Fibroblast of gingiva (primary cell): ENCODE measurements around the gene GFRA1.
"Not testable (repeated sequence)": the region's sequence is repeated elsewhere in the genome, so short reads cannot be mapped to it uniquely, and the experiment has no call there.

Experiments
- DNase-seq: peaks from one replicate; pipeline ENCODE4 v3.0.0-alpha.2; 2011; ENCODE audit warnings: low read depth

Gene GFRA1

DNA sequence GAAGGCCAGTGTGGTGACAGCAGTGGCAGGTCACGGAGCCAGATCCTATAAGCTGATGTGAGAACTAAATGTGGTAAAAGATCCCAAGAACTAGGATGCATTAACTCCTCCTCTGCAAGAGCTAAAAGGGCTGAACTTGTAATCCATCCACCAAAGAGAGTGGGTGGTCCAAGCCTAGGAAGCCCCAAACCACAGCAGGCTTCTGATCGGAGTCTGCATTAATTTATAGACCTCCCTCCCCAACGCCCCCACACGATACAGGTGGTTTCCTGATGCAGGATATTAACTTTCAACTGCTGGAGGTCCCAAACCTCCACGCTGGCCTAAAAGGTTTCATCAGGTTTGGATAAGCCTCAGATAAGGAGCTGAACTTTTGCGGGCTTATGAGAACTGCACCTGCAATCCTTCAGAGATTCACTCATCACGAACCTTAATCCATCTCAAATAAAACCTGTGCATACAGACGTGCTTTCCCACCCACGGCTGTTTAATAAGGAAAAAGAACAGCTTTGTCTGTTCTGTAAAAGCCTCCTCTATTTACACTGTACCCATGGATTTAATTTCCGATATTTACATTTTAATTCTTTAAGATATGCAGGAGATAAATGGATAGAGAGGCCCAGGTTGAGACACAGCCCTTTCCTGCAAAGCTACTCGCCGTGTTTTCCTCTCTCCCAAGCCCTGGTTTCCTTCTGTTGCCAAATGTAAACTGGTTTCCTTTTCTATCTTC lies 74.9 kb downstream of the GFRA1 start:
- no peak for DNase-seq

DNA sequence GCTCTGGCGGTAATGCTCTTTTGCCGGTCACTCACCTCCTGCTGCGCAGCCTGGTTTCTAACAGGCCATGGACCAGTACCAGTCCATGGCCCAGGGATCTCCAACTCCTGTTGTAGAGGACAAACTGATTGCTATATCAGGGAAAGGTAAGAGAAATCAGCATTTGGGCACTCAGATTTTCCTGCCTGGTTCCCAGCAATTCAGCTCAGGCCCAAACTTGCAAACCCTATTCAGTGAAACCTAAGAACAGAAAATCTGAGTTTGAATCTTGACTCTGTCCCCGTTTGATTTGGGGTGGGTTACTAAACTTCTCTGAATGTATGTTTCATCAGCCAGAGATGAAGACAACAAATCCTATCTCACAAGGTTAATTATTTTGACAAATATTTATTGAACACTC lies 77.4 kb downstream of the GFRA1 start:
- DNase-seq: no peak

DNA sequence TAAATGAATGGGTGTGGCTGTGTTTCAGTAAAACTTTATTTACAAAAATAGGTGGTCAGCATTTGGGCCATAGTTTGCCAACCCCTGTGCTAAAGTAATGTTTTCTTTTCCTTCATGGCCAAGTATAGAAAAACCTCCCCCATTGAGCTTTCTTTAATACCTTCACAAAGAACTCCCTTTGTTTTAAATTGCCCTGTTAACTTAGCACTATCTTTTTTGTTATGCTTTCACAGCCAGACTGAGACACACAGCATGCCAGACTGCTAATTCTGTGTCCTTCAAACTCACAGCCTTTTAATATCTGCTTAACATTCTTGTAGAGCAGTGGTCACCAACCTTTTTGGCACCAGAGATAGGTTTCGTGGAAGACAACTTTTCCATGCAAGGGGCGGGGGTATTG lies 78.0 kb downstream of the GFRA1 start:
- no peak for DNase-seq

DNA sequence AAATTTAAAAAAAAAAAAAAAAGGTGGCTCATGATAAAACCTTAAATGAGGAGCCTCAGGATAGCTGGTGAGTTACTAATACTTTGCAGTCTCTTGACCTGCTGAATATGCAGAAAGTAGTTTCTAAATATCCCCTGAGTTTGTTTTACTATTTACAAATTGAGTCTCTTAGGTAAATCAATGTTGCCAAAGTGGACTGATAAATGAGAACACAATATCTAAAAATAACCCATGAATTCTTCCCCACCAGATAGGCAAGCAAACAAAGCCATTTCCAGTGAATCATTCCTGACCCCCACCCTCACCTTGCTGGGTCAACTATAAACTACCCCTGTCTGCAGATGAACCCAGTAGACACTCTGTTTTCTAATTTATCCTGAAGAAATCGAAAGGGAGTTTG lies 78.9 kb downstream of the GFRA1 start:
- no peak for DNase-seq

DNA sequence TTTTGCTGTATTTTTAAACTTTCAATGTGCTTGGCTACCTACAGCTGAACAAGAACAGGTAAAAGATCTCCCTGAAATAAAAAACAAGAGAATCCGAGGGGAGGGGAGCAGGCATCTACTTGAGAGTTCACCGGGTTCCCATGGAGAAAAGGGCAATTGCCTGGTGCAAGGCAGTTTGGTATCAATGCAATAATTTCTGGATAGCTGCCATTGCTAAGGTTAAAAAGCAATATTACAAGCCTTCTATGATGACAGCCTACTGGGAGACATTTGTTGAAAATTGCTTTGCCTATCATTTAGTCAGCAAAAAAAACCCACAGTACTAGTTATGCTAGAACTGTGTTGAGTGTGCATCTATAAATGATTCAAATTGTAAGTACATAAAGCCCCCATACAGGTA lies 82.1 kb downstream of the GFRA1 start:
- no peak for DNase-seq

DNA sequence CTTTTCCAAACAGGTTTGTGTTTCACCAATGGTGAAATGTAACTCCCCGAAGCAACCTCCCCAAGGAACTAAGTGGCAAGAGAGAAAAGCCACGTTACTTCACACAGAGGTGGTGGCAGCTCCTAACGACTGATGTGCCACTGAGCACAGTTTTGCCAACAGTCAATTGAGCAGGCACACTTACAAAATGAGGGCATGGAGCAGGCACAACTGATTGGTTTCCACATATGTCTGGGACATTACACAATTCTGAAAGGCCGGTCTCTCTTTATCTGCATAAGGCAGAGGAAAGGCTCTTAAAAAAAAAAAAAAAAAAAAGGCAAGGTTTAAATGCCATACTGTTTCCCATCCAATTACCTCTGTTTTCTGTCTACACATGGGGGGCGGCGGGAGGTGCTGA lies 86.7 kb downstream of the GFRA1 start:
- DNase-seq: no peak

DNA sequence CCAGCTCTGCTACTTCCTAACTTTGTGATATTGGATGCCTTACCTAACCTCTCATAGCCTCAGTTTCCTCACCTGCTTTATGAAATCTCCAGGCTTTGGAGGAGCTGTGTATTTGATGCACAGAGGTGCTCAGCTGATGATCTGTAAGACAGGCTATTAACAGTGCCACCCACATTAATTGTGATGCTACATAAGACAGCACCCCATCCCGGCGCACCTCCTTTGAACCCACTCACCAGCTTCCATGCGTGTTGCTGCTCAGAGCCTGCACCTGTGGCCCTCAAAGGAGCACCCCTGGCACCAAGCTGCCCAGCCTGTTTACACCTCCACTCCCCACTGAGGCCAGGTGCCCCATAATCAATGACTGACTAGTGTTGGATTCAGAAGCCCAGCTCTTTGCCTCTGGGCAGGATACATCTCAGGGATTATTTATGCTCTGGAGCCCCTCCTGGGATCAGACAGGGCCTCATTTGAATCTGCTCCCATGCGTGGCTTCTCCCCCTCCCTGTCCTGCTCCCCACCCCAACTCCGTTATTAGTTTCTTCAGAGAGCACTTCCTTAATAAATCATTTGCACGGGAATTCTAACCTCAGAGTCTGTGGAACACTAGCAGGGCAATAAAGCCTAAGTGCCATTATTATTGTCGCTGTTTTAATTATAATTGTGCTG lies 87.7 kb downstream of the GFRA1 start:
- DNase-seq: no peak

DNA sequence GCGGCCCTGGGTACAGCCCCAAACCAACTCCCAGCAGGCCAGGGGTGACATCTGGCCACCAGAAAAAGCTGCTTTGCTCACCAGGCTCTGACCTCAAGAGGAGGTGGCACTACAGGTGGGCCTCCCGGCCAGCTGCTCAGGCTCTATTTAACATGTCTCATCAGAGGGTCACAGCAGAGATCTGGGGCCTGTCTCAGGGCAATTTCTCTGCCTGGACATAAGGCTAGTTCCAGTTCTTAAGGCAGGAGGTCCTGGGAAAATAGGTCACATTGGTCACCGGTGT lies 88.6 kb downstream of the GFRA1 start:
- DNase-seq: no peak

DNA sequence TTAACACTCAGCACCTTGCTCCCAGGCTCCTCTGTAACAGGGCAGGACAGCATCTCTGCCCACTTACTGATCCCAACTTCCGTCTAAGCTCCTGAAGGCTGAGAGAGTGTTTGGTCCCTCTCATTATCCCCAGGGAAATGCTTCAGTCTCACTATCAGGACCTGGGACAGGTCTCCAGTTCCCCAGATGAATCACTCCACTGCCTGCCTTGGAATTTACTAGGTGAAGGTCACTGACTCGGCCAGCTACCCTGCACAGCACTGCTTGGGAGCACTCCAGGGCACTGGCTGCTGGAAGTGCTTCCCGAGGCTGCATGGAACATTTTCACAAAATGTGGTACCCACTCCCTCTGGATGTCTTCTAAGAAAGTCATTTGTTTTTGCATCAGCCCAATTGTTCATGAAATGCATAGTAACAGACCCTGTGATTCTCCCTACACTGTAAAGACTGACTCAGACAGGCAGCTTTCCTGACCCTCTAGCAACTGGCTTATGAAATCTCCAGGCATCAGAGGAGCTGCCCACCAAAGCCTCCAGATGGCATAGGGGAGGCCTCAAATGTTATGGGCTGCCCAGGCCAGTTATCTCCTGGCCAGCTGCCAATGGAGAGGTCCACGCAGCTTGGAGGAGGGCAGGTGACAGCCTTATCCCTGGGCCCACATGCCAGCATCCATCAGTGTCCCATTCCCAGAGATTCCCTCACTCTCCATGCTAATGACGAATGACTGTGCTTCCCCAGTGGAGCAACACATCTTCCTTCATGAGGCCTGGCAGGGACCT lies 89.1 kb downstream of the GFRA1 start:
- no peak for DNase-seq

DNA sequence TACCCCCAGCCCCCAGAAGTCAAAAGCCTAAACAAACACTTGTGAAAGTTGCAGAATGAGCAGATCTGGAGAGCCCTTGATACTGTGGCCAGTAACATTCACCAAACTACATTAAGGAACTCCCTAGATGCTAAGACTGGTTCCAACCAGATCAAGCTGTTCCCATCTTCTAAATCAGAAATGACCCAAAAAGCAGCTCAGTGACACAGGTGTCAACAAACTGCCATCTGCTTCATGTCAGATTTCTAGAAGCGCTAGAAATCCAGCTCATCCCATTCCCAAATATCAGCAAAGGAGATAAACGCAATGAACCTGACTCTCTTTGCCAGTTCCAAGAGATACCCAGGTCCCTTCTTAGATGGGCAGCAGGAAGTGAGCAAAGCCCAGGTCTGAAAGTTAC lies 90.6 kb downstream of the GFRA1 start:
- no peak for DNase-seq

DNA sequence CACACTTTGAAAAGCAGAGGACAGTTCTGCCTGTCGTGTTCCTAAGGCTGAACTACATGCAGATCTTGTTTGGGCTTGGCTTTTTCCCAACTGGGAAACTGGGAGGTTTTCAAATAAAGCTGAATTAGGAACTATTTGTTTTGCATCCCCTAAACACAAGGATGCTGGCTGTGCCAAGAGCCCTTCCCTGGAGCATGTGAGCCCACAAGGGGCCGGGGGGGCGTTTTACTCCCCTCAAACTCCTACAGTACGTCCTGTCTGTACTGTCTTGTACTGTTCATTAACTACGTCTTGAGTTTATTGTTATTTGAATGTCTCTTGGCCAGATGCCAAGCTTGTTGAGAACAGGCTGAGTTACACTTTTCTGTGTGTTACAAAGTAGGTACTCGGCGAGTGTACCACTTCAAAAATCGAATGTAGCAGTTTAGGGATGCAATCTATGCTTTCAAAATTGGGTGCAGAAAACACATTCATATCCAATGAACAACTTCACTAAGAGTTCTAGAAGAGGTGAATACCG lies 94.9 kb downstream of the GFRA1 start:
- no peak for DNase-seq

DNA sequence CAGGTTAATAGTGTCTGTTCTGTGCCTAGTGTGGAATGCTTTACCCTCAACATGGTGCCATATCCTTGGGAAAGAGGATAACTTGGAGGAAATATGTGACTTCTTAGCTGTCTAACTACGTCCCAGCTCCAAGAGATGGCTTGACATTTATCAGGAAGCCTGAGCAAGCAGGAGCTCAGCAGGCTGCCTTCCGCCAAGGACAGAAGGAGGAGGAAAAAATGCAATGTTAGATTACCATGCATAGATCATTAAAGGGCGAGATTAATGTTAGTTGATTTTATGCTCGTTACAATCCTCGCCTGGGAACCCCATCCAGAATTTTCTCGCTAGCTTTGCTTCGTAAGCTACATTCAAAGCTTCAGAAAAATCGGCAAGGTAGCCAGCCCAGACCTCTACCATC lies 97.8 kb downstream of the GFRA1 start:
- no peak for DNase-seq

DNA sequence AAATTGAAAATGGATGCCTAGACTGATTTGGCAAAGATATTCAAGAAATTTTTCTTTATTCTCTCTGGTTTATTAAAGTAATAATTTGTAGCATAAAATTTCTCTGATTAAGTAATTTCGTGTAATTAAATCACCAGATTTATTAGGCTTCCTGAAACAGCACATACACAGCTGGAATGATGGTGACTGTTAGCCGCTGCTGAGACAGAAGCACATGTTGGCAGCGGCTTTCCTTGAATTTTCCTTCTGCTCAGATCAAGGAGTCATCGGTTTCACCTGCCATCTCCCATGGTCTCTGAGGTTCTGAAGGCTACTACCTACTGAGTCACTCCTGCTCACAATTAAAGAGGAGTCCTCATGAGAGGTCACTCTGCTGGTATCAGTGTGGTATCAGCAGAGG lies 101.5 kb downstream of the GFRA1 start:
- DNase-seq: no peak

DNA sequence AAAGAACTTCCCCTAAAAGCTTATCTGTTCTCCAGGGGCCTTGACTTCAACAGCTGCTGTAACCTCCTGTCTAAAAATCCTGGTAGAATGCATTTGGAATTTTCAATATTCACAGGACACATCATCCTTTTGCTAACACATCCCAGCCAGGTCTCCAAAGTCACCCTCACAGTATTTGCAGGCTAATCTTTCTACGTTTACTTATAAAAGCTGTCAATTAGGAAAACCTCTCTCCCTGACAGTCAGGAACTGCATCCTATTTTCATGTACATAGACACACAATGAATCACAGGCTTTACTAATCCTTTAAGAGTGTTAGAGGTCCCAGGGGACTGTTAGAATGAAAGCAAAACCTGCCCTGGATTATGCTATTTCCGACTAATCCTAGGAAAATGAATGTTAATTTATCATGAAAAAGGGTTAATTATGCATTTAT lies 102.2 kb downstream of the GFRA1 start:
- DNase-seq: no peak

DNA sequence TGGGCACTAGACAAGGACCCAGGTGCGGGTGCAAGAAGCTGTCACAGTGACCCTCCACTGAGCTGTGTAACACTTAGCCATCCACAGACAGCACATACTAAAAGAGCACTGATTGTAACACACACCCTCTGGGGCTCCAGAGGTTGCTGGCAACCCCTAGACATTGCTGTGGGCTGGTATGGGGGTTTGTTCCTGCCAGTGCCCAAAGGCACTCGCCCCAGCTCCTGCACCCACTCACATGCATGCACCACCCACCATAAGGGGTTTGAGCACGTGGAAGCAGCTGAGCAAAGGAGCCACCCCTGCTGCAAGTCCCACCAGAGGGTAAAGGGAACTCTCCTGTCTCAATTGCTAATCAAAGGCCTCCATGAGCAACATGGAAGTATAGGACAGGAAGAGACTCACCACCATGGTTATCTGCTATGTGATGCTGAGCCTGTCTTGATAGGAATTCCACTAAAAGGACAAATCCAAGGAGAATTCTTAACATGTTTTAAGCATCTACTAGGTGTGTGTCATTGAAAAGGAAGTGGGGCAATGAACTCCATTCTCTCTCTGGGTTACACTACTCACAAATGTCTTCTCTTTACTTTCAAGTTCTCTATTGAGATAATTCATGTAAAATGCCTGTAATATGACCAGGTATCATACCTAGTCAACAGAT lies 103.1 kb downstream of the GFRA1 start:
- no peak for DNase-seq

DNA sequence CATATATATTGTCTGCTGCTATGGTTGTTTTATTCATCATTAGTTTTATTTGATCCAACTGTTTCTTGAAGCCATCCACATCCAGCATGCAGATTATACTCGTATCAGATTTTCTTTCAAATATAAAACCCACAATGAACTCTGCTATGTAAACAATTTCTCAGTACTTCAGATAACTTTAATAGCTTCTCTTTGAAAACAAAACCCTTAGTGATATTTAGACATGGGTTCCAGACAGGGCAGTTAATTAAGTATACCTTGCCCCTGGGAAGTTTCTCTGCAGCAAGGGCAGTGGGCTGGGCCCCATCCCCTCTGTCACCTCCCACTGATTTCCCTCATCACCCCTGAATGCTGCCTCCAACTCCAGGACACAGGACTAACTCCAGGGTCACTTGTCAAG lies 104.3 kb downstream of the GFRA1 start:
- no peak for DNase-seq

DNA sequence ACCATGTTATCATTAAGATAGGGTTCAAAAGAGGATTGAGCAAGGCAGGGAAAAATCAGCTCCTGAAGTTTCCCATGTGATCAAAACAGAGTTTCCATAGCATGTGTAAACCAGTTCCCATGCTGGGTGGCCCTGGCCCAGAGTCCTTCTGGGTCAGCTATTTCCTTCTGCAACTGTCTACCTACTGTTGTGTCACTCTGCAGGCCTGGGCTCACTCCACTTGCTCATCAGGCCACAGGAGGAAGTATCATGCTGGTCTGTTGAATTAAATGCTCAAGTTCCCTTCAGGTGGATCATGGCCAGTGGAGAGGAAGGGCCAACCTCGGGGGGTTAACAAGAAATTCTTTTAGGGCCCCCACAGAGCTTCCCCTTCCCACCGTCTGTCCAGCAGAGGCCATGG lies 104.7 kb downstream of the GFRA1 start:
- DNase-seq: no peak

DNA sequence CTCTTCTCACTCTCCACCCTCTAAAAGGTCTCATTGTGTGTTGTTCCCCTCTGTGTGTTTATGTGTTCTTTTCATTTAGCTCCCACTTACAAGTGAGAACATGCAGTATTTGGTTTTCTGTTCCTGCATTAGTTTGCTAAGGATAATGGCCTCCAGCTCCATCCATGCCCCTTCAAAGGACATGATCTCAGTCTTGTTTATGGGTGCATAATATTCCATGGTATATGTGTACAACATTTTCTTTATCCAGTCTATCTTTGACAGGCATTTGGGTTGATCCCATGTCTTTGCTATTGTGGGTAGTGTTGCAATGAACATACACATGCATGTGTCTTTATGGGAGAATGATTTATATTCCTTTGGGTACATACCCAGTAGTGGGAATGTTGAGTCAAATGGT lies 107.1 kb downstream of the GFRA1 start:
- DNase-seq: not testable (repeated sequence)

DNA sequence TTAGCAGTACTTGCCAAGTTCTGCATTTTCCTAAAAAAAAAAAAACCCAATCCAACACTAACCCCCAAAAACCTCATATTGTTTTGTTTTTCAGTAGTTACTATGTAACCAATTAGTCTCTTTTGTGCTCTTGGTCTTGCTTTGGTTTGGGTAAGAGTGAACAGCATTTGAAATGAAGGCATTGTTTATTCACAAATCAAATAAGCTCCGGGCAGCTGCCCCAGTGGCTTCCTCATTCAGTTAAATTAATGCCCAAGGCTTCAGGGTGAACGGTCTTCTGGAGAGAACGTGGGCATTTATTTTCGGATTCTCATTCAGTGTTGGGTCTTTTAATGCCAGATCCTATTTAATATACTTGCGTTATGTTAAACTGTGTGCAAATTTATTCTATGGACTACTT lies 108.7 kb downstream of the GFRA1 start:
- no peak for DNase-seq

DNA sequence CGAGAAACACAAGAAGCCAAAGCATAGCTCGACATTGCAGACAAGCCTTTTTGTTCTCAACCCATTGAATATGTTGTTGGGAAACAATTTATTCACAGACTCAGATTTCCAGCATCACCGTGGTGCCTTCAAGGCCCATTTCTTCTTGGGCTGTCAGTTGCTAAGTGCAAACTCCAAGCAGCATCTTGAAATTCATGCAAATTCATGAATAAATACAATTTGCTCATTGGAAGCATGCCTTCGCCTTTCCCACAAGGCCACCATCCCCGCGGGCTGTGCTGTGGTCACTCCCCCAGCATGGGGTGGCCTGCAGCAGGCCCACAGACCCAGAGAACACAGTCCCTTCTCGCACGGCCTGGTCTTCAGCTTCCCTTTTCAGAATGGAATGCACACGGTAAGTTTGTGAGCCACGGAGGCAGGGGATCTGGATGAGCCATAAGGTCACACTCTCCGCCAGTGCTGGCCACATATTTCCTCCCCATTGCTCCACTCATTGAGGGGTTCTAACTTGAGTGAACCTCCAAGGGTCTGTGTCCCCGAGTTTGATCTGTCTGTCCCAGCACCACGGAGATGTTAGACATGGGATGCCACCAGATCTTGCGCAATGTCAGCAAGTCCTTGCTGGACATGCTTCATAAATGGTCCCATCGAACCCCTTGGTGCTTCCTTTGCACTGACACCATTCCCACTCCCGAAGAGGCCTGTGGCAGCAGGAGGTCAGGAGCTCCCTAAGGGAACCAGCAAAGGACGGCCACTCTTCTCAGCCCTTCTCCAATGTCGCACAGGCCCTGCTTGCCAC lies 109.5 kb downstream of the GFRA1 start:
- no peak for DNase-seq

DNA sequence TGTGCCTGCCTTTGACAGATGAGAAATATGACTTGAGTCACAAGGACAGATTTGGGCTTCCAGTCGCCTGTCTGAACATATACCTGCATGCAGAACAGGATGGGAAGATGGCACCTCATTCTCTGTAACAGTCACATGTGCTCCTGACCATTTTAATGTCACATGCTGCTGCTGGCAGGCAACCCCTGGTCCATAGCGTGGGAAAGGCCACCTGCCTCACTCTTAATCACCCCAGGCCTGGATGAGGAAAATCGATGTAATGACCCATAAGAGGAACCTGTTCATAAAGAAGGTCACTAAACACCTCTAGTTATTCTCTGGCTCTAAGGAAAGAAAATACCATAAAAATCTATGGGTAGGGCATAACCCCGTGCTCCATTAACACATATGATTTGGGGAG lies 110.2 kb downstream of the GFRA1 start:
- DNase-seq: no peak

DNA sequence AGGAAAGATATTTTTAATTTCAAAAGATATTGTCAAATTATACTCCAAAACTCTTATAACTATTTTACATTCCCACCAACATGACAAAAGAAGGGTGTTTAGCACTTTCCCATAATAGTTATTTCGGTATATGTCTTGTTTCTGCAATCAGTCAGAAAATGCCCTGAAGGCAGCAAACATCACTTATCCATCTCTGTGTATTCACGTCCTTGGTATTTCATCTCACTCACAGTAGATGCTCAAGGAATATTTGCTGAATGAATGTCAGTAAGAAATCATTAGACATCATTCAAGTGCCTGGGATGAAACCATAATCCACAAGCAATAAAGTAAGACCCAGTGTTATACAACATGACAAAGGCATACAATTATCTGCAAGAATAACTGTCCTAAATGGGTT lies 112.7 kb downstream of the GFRA1 start:
- no peak for DNase-seq
